K562 treated with DMSO at 1 percent for 4 hours (cell line): ENCODE data around the gene ACOXL. TPM values are rescaled to one million over a fixed set of nuclear protein-coding genes. Genes with fewer than 3 reads are reported as not detected.

ENCODE experiments used
- total RNA-seq: library from RNA; unstranded; fragments of 300-600 nt; gene quantifications from 2 replicates; pipeline ENCODE4 v1.2.3, GENCODE V29; 2022; ENCODE audit not compliant: insufficient read depth

Gene ACOXL
- total RNA-seq, result not detected in 2 replicates

GRCh38 chr2:110732422-110733413 is at the start of gene ACOXL:
ACOXL (plus strand) TSS chr2:110732573; CDS start chr2:110768390, 35,817 bp downstream.

GRCh38 chr2:111120253-111121027 is 388.1 kb downstream of the ACOXL start, which contains the start of gene BCL2L11:
BCL2L11 (plus strand) TSS chr2:111120914; CDS start chr2:111123746, 2,832 bp downstream.

Other genes with a start within 250 kb of the ACOXL start
- gene RGPD6, start 155.4 kb upstream of the ACOXL start, total RNA-seq, result 0.39 and 0.54 TPM in 2 replicates
- gene BUB1, start 54.5 kb upstream of the ACOXL start, total RNA-seq, result 37.8 and 59.7 TPM in 2 replicates